ENCODE data around the gene IYD.
"Not testable (repeated sequence)": the region's sequence is repeated elsewhere in the genome, so short reads cannot be mapped to it uniquely, and the experiment has no call there.

Gene IYD

DNA sequence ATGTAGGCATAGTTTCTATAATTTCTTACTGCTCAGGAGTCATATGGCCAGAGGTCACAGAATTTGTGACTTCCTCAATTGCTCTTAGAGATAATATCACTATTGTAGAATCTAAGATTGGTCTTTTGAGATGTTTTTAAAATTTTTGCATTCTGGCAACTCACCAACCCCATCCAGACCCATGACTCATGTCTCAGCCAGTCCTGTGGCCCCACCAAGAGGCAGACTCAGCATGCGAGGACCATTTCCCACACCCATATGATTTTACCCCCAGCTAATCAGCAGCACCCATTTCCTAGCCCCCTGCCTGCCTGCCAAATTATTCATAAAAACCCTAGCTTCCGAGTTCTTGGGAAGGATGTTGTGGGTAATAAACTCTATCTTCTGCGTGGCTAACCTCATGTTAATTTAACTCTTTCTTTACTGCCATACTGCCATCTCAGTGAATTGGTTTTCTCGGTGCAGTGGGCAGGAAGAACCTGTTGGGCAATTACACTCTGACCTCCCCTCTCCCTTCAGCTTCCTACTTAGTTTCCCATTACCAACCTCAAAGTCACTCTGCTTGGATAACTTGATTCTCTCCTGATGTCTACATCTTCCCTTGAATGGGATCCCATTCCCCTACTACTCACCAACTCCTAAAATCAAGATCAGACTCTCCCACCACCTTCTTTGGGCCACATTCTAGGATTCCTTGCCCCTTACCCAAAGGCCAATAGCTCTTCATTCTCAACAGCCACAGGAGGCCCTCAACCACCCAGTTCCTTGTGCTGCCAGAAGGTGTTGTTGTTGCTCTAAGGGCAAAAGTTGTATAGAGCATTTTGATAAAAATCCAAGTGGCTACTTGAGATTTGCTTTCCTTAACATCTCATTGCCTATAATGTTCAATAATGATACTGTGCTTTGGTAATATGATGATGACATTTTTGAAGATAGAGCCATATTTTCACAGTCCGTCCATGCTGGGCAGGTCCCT is 16.2 kb upstream of the IYD start:
- no peak for DNase-seq

DNA sequence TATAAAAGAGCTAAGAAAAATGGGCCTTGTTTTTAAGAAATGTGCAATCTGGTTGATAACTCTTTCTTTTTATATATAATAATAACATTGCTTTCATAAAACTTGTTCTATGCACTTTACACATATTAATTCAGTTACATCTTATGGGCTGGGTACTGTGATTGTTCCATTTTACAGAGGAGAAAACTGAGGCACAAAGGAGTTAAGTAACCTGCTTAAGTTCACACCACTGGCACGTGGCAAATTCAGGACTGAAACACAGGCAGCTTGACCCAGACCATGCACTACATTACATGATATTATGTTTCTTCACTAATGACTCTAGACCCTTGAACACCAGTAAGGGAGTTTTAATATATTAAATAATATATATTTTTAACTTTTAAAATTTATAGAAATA is 15.4 kb upstream of the IYD start:
- no peak for DNase-seq

DNA sequence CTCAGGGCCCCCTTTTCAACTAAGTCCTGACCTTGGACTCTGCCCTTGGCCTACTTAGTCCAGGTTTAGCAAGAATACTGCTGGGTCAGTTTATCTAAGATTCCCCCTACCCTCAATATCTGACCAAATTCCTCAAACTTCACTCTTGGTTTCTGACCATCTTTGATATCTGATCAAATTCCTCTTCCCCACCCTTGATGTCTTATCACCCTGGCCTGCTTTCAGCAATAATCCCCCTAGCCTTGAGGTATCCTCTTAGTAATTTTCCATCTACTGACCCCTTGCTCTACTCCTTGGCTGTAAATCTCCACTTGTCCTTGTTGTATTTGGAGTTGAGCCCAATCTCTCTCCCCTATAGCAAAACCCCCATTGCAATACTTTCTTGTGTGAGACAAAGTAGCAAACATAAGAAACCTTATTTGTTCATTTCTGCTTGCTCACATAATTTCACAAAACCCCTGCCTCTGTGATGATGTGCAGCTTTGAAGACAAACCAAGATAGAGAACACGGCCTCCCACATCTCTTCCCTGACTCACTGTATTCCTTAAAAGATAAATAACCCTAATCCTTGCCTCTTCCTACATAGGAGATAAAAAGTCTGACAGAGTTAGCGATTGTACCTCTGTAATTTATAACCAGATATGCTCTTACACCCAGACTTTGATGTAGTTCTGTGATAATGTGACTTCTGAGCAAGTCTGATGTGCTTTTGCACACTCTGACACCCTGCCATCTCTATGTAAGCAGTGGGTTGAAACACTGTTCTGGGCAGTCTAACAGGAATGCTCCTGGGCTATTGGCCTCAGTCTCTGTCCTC is 13.8 kb upstream of the IYD start:
- DNase-seq: no peak

DNA sequence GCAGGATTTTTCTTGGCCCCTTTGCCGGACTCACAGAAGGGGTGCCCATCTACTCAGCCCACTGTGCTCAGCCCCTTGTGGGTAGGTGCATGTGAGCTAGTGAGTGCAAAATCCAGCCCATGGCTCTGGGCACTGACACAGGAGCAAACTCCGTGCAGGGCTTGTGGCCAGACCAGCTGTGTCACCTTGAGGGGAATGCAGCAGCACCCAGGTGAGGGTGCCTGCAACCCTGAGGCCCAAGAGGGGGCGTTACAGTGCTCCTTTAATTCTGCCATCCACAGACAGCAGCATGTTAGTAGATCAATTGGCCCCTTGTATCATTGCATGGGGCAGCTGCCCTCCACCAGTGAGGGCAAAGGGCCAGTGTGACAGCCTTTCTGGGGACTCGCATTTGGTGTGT is 12.9 kb upstream of the IYD start:
- no peak for DNase-seq

DNA sequence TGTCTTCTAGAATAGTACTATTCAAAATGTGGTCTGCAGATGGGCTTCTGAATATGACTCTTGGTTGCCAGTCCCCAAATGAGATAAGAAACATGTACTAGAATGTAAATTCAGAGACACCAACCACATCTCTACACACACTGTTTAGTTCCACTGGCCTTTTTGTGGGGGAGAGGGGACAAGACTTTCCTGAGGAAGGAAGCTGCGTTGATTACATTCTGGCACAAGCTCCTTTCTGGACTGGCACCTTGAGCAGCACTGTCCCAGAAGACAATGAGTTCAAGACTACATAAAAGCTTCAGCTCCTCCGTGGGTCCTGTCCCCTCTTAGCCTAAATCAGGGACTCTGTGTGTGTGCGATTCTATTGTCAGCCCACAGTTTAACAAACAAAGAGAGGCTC is 6.9 kb upstream of the IYD start:
- no peak for DNase-seq

DNA sequence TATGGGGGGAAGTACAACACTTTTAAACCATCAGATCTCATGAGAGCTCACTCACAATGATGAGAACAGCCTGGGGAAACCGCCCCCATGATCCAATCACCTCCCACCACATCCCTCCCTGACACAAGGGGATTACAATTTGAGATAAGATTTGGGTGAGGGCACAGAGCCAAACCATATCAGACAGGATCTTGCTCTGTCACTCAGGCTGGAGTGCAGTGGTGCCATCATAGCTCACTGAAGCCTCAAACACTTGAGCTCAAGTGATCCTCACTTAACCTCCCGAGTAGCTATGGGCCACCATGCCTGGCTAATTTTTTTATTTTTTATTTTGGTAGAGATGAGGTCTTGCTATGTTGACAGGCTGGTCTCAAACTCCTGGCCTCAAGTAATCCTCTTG is 5.1 kb upstream of the IYD start:
- DNase-seq: no peak

DNA sequence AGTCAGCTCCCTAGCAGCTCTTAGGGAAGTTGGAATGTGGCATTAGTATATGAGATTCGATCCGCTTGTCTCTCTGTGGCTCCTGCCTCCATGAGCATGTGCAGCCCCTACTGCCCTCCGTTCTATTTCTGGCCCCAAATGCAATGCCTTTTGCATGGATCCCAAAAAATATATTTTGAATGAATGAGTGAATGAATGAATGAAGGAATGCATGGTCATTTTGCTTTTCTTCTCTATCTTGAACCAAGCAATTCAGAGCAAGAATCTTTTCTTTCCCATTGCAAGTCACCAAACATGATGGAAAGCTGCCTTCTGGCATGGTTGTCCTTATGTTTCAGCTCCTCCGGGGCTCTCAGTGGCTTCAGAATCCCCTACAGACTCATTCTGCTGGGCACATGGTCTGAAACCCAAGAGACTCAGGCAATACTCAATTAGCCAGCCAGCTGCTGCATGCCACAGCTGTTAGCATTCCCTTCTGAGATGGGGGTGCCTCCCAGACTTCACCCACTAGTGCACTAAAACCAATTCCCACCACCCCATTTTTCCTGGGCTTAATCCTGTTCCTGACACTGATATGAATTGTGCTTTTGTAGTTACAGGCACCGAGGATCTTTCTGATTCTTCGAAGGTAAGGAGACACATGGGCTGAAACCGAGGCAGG is 2.6 kb upstream of the IYD start:
- no peak for DNase-seq

DNA sequence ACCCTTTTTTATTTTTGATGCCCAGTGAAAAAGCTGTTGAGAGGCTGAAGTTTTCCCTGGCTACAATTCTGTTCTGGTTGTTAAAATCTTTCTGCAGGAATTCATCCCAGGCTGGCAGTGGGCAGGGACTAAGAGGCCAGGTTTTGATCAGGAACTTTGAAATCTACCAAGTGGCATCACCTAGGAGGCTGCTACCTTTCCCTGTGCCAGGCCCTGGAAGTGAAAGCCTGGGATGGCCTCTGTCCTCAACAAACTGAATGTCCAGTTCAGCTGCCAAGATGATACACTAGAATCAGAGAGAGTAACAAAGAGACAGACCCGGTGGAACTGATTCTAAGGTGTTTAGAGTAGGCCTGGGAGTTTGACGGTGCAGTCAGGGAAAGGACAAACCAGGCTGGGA is 596 bp downstream of the IYD start:
- DNase-seq: no peak

DNA sequence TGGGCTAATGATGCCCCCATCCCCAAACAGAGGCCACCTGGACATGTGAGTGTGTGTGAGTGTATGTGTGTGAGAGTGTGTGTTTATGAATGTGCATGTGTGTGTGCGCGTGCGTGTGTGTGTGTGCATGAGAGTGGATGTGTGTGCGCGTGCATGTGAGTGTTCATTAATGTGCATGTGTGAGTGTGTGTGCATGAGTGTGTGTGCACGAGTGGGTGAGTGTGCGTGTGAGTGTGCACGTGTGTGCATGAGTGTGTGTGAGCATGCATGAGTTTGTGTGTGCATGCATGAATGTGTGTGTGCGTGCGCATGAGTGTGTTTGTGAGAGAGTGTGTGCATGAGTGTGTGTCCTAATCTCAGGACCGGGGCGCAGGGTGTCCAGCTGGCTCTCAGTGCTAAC is 1.3 kb downstream of the IYD start:
- DNase-seq: no peak

DNA sequence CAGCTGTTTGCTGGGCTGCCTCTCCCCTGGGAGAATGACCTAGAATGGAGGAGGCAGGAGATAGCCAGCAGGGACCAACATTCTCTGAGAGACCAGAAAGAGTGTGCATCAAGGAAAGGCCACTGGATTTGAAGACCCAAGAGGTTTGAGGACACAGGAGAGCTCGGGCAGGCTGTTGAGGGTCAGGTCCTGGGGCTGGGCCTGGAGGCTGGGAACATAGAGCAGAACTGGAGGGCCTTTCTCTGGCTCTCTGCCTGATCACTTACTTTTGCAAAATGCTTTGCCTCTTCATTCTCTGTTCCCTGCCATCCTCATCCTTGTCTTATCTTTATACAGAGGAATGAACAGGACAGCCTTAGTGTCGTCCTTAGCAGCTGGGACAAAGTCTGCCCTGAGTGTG is 2.5 kb downstream of the IYD start:
- no peak for DNase-seq

DNA sequence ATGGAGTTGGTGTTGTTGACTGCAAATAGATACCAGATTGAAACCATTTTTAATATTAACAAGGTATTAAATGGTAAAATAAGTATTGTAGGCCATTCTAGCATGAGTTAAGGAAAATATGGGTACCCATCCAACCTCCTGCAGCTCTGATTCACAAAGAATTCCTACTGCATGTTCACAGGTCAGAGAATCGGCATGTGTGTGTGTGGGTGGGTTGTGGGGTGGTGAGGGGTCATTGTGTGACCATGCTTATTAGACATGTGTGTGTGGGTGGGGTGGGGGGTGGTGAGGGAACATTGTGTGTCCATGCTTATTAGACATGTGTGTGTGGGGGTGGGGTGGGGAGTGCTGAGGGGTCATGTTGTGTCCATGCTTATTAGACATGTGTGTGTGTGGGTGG is 3.2 kb downstream of the IYD start:
- DNase-seq: no peak

DNA sequence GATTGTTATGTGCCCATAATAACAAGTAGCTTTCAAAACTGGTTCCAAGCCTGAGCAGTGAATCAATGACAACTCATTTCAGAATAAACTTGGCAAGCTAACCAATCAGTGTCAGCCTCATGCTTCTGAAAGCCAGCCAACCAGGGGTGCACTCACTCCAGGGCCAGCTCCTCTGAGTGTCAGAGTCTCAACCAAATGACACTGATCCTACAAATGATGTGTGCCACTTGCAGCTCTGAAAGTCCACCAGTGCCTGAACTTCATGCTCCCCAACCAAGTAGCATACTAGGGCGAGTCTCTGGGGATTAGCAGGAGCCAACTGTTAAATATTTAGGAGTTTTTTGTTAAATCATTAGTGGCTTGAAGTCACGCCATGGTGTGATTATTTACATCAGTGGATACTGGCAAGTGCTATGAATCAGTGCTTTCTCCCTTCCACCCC is 4.5 kb downstream of the IYD start:
- DNase-seq: no peak

DNA sequence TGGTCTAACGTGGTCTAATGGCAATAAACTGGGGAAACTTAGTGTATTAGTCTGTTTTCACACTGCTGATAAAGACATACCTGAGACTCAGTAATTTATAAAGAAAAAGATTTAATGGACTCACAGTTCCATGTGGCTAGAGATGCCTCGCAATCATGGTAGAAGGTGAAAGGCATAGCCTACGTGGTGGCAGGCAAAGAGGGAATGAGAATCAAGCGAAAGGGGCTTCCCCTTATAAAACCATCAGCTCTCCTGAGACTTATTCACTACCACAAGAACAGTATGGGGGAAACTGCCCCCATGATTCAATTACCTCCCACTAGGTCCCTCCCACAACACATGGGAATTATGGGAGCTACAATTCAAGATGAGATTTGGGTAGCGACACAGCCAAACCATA is 5.5 kb downstream of the IYD start:
- not testable (repeated sequence) for DNase-seq

DNA sequence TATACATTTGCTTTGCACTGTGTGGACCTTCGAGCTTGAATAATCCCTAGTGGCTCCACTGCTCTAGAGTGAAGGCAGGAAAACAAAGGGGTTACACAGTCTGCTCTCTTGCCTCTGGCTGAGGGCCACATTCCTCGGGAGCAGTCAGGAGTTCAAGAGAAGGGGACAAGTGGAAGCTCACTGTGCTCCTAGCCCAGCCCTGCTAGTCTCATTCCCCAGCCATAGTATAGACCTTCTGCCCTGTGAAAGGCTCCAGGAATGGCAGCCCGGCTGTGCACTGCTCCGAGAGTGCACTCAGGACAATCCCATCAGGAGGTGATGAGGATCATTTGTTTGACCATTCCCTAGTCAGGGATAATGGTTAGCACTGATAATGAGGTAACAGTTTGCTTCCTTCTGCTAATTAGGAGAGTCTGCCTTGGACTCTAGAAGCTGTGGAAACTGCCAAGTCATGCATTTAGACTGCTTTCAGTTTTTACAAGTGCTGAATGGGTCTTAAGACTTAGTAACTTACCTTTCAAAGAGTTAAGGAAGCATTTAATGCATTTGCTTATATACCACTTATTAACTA is 8.5 kb downstream of the IYD start:
- no peak for DNase-seq

DNA sequence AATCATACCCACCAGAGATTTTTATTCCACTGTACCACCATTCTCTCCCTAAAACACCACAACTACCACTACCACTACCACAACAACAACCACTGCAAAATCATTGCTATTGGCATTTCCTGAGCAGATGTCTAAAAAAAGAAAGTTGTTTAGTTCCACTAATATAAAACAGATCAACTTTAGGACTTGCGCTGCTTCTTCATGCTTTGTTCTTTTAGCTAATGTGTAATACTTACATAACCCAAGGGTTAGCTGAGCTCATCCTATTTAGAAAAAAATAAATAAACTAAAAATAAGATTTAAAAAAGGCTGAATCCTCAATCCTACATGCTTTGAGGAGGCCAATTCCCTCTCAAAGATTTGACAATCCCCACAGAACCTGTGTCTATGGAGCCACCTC is 11.4 kb downstream of the IYD start:
- no peak for DNase-seq

DNA sequence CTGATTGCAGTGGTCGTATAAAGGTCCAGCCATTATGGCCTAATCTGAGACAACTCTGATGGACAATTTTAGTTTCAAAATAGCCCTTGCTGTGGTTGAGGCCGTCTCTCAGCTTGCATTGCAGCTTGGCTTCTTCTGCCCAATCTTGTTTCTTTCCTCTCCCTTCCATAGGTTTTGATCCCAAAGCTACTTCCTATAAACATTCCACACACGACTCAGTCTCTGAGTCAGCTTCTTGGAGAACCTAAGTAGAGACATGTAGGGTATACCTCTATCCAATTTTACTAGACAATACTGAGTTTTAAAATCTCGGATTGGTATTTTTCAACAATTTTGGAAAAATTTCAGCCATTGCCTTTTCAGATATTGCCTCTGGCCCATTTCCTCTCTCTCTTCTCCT is 13.4 kb downstream of the IYD start:
- DNase-seq: no peak

DNA sequence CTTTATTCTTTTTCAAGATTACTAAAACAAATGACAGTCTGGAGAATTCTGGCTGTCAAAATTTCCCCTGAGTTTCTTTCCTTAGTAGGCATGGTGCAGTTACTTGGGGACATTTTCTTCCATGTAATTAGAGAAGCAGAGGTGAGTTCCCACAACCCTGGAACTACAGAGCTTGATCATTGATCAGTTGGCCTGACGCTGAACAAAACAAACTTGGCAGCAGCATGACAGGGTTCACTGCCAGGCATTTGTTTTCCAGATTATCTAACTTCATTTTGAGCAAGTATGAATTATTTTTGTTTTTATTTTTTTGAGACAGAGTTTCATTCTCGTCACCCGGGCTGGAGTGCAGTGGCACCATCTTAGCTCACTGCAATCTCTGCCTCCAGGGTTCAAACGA is 22.6 kb downstream of the IYD start:
- no peak for DNase-seq

DNA sequence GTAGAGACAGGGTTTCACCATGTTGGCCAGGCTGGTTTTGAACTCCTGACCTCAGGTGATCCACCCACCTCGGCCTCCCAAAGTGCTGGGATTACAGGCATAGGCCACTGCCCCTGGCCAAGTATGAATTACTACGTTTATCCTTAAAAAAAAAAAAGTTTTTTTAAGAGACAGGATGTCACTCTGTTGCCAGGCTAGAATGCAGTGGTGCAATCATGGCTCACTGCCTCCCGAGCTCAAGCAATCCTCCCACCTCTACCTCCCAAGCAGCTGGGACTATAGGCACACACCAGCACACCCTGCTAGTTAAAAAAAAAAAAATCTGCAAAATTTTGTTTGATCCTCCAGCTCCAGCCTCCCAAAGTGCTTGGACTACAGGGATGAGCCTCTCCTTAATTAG is 23.1 kb downstream of the IYD start:
- no peak for DNase-seq

DNA sequence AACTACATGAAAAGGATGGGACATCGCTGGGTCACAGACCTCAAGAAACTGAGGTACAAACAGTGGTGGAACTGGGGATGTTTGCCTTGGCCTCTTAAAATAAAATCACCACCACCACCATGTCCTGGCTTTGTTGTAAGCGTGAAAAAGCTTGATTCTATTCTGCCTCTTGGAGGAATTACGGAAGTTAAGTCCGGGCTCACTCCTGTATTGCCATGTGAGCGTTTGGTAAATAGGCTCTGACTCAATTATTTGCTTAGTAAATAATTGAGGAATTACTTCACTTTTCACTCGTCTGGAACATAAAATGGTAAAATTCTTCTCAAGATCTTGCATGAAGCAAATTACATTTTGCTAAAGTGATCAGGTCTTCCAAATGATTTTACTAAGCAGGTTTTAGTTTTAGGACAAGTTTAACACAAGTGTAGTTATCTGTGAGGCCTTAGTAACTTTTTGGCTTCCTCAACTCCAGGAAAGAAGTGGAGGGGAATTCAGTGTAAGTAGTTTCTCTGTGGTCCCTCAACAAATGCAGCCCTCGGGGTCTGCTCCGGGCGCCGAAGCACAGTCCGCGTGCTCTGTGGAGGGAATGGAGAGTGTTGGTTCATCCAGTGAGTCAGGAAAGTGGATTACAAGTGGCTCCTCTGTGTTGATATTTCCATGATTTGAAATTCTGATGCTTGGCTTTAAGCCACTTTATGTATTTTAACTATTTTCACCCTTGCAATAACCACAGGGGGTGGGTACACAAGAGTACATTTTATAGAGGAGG is 23.8 kb downstream of the IYD start:
- DNase-seq: no peak

DNA sequence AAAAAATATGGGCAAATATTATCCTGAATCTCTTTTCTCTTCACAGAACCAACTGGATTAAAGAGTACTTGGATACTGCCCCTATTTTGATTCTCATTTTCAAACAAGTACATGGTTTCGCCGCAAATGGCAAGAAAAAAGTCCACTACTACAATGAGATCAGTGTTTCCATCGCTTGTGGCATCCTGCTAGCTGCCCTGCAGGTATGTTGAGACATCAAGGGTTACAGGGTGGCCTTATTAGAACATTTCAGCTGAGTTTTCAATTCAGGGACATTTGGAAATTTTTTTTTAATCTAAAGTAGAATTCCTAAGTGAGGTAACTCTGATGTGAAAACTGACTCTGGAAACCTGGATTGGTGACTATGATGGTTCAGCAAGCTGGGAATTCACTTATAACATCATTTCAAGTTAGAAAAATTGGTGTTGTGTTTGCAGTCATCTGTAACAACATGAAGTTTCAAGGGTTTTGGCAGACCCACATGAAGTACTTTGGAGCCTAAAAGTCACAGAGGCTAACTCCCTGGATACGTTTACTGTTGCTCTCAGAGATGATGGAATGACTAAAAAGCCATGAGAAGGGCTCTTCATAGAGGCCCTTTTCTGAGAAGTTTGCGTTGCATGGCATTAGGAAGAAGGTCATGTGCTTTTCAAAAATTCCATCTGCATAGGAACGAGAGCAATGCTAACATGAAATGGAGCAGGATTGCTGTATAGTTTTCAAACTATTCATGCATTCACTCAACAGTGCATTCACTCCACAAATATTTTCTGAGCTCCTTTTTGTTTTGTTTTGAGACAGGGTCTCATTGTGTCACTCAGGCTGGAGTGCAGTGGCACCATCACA is 25.5 kb downstream of the IYD start:
- DNase-seq: no peak

DNA sequence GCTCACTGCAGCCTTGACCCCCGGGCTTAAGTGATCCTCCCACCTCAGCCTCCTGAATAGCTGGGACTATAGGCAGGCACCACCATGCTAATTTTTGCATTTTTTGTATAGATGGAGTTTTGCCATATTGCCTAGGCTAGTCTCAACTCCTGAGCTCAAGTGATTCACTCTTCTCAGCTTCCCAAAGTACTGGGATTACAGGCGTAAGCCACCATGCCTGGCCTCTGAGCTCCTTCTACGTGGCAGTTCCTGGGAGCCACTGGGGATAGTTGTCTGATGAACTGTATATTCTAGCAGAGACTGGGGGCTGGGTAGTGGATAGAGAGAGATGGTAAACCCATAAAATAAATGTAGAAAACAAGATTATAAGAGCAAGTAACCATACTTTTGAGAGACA is 26.1 kb downstream of the IYD start:
- no peak for DNase-seq

Data from NCI-H1092 (cell line).